ENCODE results near the gene ABCG4. TPM values are rescaled to one million over a fixed set of nuclear protein-coding genes. Genes with fewer than 3 reads are reported as not detected.

Gene ABCG4
- total and polyA plus RNA-seq, 9 of the 15 experiments (the other 6 are each of a cell fraction or from before 2014, with no cell fraction given) = 0.03 to 0.11 (median 0.07) TPM; not detected in 4

- no peak for TF ChIP-seq CHD7 (IDR thresholded peaks at IDR 0.05; ENCODE audit: low read depth, low read length)
- 0 out of 2 replicates have a peak, but pooled peaks have one; percentile 8 for TF ChIP-seq GABPB1 (CRISPR knock-in tag; IDR thresholded peaks at IDR 0.05)
- TF ChIP-seq RFX1 (IDR thresholded peaks at IDR 0.05) = peak; percentile 83
- TF ChIP-seq SP1 (CRISPR knock-in tag; IDR thresholded peaks at IDR 0.05) = peak; percentile 60; the same call in 1 of the 2 replicates
- TF ChIP-seq GABPA (tag; conservative IDR thresholded peaks at IDR 0.05; ENCODE audit: low read depth) = peak; percentile 90
- no peak for TF ChIP-seq HNRNPH1 (optimal IDR thresholded peaks at IDR 0.05; ENCODE audit: low read depth, low read length)
- peak in 1 of 2 experiments; percentile 13 for TF ChIP-seq E2F6 (IDR thresholded peaks at IDR 0.05; ENCODE audit: borderline replicate concordance in 1 of 2, extremely low read depth in 1 of 2, insufficient read depth in 1 of 2, insufficient read length in 1 of 2, low read depth in 1 of 2, low read length in 1 of 2, poor library complexity in 1 of 2, severe bottlenecking in 1 of 2)
- no peak for TF ChIP-seq HMG20A (CRISPR knock-in tag; conservative IDR thresholded peaks at IDR 0.05)
- TF ChIP-seq COPS2 (conservative IDR thresholded peaks at IDR 0.05) = no peak
- TF ChIP-seq ETS1 (conservative IDR thresholded peaks at IDR 0.05; ENCODE audit: control insufficient read depth, low read depth, low read length) = 0 out of 2 replicates have a peak, but pooled peaks have one; percentile 39
- no peak for TF ChIP-seq SLC30A9 (CRISPR knock-in tag; IDR thresholded peaks at IDR 0.05)
- no peak for TF ChIP-seq HMGN3 (IDR thresholded peaks at IDR 0.05; ENCODE audit: borderline replicate concordance, extremely low read depth, insufficient read length, low read depth, low read length)
- peak; percentile 41 for TF ChIP-seq FOS (IDR thresholded peaks at IDR 0.05; ENCODE audit: extremely low read depth, insufficient read length)
Observed at GRCh38 chr11:119108146-119108856, 40.6 kb upstream of the ABCG4 start (continued).
